ENCODE data around the gene CDC42EP3.

- TF ChIP-seq CTCF (conservative IDR thresholded peaks at IDR 0.05 in 1 of 2, IDR thresholded peaks at IDR 0.05 in 1 of 2; ENCODE audit: extremely low read depth in 1 of 2, insufficient read depth in 1 of 2, low read depth in 1 of 2, low read length in 2 of 2) (no peak), EZH2 (IDR thresholded peaks at IDR 0.05; ENCODE audit: borderline replicate concordance, low read length) (no peak)
Observed at GRCh38 chr2:37653093-37653492, 18.3 kb downstream of the CDC42EP3 start.
